Suprapubic skin (tissue), 4 donors: ENCODE data around the gene ERAS. TPM values are rescaled to one million over a fixed set of nuclear protein-coding genes. Genes with fewer than 3 reads are reported as not detected.

Experiments used
- DNase-seq, 2 donors: peaks; one replicate each; pipeline ENCODE4 v3.0.0-alpha.2; 2019; ENCODE audit warnings: low spot score in 2 of 2
- H3K27ac ChIP-seq: fragments of 200-600 bp; sonication (generic); one replicate; pipeline ENCODE4 v1.5.1; 2019
- H3K27me3 ChIP-seq: fragments of 200-600 bp; sonication (generic); one replicate; pipeline ENCODE4 v1.5.1; 2019
- H3K36me3 ChIP-seq: fragments of 200-600 bp; sonication (generic); one replicate; pipeline ENCODE4 v1.5.1; 2019
- H3K4me1 ChIP-seq: fragments of 200-600 bp; sonication (generic); one replicate; pipeline ENCODE4 v1.5.1; 2019
- H3K4me3 ChIP-seq: fragments of 200-600 bp; sonication (generic); one replicate; pipeline ENCODE4 v1.5.1; 2019; ENCODE audit warnings: mild to moderate bottlenecking
- H3K9me3 ChIP-seq: fragments of 200-600 bp; sonication (generic); one replicate; pipeline ENCODE4 v1.5.1; 2019
- EP300 ChIP-seq: sonication (generic); formaldehyde crosslinking; IDR thresholded peaks from one replicate; pipeline ENCODE4 v1.6.1; 2017; ENCODE audit warnings: antibody characterized with exemption
- POLR2A ChIP-seq, 2 donors: fragments of 450-650 bp; IDR thresholded peaks; one replicate each; pipeline ENCODE4 v1.6.1; 2017; ENCODE audit warnings: antibody characterized with exemption in 2 of 2, mild to moderate bottlenecking in 2 of 2, moderate library complexity in 2 of 2
- POLR2AphosphoS5 ChIP-seq, 3 donors: sonication (generic); formaldehyde crosslinking; IDR thresholded peaks; one replicate each; pipeline ENCODE4 v1.6.1; 2017; ENCODE audit warnings: antibody characterized with exemption in 3 of 3
- WGBS: methylation state at CpG from one replicate; pipeline ENCODE4 v1.1.5; 2018; 5-methylcytosine and 5-hydroxymethylcytosine counted together
- total RNA-seq, 4 donors: library from RNA; depleted of rRNA; stranded (reverse); fragments of >200 nt; gene quantifications; one replicate each; pipeline ENCODE4 v1.1.0, GENCODE V29; 2016
- TF ChIP-seq, protein P1 (sequence below), 2 donors: fragments of 200-600 bp in 1 of 2; fragments of 450-650 bp in 1 of 2; sonication (generic) in 1 of 2; IDR thresholded peaks; one replicate each; pipeline ENCODE4 v1.5.1; 2016 to 2019; ENCODE audit warnings: antibody characterized with exemption in 2 of 2, mild to moderate bottlenecking in 1 of 2, moderate library complexity in 1 of 2

ERAS gene
- total RNA-seq, 4 donors from 2014 or later: not detected

DNA sequence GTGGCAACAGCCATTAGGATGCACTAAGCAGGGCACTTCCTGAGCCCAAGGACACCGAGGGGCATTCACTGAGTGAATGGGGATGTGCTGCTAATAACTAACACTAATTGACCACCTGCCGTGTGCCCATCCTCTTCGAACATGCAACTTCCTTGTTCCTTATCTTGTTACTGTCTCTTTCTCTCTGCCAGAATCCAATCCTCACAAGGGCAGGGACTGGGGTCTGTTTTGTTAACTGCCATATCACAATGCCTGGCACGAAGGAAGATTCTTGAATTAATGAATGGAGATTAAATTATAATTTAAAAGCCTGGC, 1.3 kb downstream of the ERAS start:
- Histone ChIP-seq H3K4me1 (no peaks in the 10 kb centered on the region), H3K27ac (no peak overlapping the region), H3K27me3 (peaks cover 20% of the 10 kb centered on the region), H3K4me3 (no peak overlapping the region), H3K36me3 (peaks cover 23% of the 10 kb centered on the region), H3K9me3 (no peaks in the 10 kb centered on the region)
- WGBS: 82% methylated on average over 4 of the region's 4 CpGs
- DNase-seq: no peak
- no peak for TF ChIP-seq EP300
- no peak for TF ChIP-seq POLR2A (IDR thresholded peaks at IDR 0.05)
- TF ChIP-seq POLR2AphosphoS5 (IDR thresholded peaks at IDR 0.05): no peak
- TF ChIP-seq, protein P1, sequence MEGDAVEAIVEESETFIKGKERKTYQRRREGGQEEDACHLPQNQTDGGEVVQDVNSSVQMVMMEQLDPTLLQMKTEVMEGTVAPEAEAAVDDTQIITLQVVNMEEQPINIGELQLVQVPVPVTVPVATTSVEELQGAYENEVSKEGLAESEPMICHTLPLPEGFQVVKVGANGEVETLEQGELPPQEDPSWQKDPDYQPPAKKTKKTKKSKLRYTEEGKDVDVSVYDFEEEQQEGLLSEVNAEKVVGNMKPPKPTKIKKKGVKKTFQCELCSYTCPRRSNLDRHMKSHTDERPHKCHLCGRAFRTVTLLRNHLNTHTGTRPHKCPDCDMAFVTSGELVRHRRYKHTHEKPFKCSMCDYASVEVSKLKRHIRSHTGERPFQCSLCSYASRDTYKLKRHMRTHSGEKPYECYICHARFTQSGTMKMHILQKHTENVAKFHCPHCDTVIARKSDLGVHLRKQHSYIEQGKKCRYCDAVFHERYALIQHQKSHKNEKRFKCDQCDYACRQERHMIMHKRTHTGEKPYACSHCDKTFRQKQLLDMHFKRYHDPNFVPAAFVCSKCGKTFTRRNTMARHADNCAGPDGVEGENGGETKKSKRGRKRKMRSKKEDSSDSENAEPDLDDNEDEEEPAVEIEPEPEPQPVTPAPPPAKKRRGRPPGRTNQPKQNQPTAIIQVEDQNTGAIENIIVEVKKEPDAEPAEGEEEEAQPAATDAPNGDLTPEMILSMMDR (IDR thresholded peaks at IDR 0.05): no peak

GRCh38 chrX:48829016-48829735, 2.9 kb downstream of the ERAS start:
- H3K27ac ChIP-seq: no peak overlapping the region
- TF ChIP-seq POLR2AphosphoS5 (IDR thresholded peaks at IDR 0.05) (no peak), POLR2A (IDR thresholded peaks at IDR 0.05) (no peak), EP300 (no peak)
- TF ChIP-seq, protein P1 (IDR thresholded peaks at IDR 0.05): no peak
- H3K9me3 ChIP-seq: no peaks in the 10 kb centered on the region
- WGBS: 74% methylated on average over 5 of the region's 24 CpGs
- no peak for DNase-seq
- H3K4me1 ChIP-seq: no peaks in the 10 kb centered on the region
- peaks cover 8% of the 10 kb centered on the region for H3K36me3 ChIP-seq
- peaks cover 20% of the 10 kb centered on the region for H3K27me3 ChIP-seq
- H3K4me3 ChIP-seq: no peak overlapping the region

DNA sequence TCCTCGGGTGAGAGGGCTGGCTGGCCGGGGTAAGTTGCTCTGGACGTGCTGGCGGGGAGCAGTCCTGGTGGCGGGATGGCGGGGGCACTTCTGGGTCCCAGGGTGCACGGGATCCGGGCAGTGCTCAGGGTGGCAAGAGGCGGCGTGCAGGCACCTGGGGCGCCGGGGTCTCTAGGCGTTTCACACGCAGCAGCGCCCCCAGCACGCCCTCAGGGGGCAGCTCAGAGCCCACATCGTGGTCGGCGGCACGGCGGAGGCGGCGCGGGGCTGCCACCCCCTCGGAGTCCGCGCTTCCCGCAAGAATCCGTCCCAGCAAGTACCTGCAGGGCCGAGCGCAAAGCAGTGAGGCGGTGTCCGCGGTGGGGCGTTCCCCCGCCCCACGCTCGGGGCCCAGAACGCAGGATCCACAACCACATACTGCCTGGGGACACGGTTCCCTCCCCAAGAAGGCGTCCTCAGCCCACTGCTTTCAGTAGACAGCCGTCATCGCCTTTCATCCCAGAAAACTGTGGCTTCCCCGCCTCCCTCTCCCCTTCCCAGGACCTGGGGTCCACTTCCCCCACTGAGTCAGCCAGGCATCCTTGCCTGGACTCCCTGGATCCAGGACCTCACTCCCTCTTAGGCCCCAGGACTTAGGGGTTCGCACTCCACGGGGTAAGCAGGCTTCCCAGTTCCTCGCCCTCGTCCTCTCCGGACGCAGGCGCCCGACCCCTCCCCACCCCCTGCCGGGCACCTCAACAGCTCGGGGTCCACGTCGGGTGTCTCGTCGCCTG, 5.0 kb downstream of the ERAS start:
- Histone ChIP-seq H3K4me1 (peaks cover 6% of the 10 kb centered on the region), H3K27me3 (peaks cover 25% of the 10 kb centered on the region), H3K9me3 (no peaks in the 10 kb centered on the region), H3K4me3 (peak overlapping the region; percentile 24), H3K27ac (no peak overlapping the region), H3K36me3 (no peaks in the 10 kb centered on the region)
- WGBS: 46% methylated on average over 26 of the region's 58 CpGs
- TF ChIP-seq EP300: no peak
- TF ChIP-seq POLR2AphosphoS5 (IDR thresholded peaks at IDR 0.05): no peak
- TF ChIP-seq POLR2A (IDR thresholded peaks at IDR 0.05): no peak
- TF ChIP-seq, protein P1 (IDR thresholded peaks at IDR 0.05): no peak
- DNase-seq: no peak

DNA sequence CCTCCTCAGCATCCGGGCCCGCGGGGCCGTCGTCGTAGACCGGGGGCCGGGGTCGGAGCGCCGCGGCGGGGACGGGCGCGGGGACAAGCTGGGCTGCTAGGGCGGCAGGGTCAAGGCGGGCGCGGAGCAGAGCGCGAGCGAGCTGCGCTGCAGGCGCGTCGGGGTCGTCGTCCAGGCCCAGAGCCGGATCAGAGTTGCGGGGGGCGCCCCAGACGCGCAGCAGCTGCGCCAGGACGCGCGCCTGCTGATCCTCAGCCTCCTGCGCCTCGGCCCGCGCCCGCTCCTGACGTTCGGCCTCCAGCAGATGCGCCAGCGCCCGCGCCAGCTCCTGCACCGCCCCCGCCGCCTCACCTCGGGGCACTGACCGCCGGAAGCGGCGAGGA, 5.6 kb downstream of the ERAS start:
- Histone ChIP-seq H3K27me3 (peaks cover 24% of the 10 kb centered on the region), H3K9me3 (no peaks in the 10 kb centered on the region), H3K4me1 (peaks cover 6% of the 10 kb centered on the region), H3K27ac (no peak overlapping the region), H3K36me3 (no peaks in the 10 kb centered on the region), H3K4me3 (peak overlapping the region; percentile 24)
- TF ChIP-seq EP300 (no peak), POLR2AphosphoS5 (IDR thresholded peaks at IDR 0.05) (no peak), POLR2A (IDR thresholded peaks at IDR 0.05) (no peak)
- TF ChIP-seq, protein P1 (IDR thresholded peaks at IDR 0.05): no peak
- DNase-seq: no peak
- WGBS: no CpG with 5 or more reads among the region's 57 CpGs

DNA sequence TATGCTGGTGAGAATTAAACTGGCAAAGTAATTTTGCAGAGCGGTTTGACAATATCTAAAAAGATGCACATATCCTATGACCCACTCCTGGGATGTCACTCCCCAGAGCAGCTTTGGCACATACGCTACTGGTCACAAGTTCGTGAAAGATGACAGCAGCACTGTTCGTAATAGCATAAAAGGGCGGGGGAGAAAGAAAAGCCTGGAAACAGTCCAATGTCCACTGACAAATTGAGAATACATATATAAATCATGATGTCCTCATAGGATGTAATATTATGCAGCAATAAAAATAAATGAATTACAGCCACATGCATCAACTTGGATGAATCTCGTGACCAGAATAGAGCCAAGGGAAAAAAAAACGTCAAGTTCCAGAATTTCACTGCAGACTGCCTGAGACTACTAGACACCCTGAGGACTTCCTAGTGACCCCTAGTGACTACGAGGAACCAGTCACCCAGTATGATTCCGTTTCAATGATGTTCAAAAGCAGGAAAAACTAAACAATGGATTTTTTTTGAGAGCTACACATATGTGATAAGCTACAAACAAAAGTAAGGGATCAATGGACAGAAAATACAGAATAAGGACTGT, 7.3 kb downstream of the ERAS start:
- no peaks in the 10 kb centered on the region for H3K9me3 ChIP-seq
- TF ChIP-seq EP300 (no peak), POLR2AphosphoS5 (IDR thresholded peaks at IDR 0.05) (no peak), POLR2A (IDR thresholded peaks at IDR 0.05) (no peak)
- TF ChIP-seq, protein P1 (IDR thresholded peaks at IDR 0.05): no peak
- DNase-seq: no peak
- WGBS: 57% methylated on average over 9 of the region's 9 CpGs
- no peak overlapping the region for H3K27ac ChIP-seq
- peaks cover 6% of the 10 kb centered on the region for H3K4me1 ChIP-seq
- H3K4me3 ChIP-seq: no peak overlapping the region
- peaks cover 23% of the 10 kb centered on the region for H3K27me3 ChIP-seq
- no peaks in the 10 kb centered on the region for H3K36me3 ChIP-seq
